Measurements from ENCODE around the gene AANAT. TPM values are rescaled to one million over a fixed set of nuclear protein-coding genes. Genes with fewer than 3 reads are reported as not detected.

Gene AANAT
- total RNA-seq, 1 donor from 2014 or later = not detected

DNA sequence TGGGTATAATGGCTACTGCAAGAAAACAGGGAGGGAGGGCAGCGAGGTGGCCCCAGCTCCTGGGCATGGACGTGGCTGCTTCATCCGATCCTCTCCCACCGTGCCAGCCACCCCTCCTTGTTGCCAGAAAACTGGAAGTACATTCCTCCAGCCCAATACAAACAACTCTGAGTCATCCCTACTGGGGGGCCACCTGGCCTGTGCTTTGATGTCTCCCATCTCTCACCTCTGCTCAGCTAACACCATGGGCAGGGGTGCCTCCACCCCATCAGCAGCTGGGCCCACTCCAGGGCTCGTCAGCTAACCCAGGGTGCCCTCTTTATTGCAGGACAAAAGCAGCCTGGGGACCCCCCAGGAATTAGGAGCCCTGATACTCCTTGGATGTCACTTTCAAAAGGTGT is 31.9 kb downstream of the AANAT start:
- no peak for DNase-seq (ENCODE audit: low read depth)
- TF ChIP-seq, protein P1, sequence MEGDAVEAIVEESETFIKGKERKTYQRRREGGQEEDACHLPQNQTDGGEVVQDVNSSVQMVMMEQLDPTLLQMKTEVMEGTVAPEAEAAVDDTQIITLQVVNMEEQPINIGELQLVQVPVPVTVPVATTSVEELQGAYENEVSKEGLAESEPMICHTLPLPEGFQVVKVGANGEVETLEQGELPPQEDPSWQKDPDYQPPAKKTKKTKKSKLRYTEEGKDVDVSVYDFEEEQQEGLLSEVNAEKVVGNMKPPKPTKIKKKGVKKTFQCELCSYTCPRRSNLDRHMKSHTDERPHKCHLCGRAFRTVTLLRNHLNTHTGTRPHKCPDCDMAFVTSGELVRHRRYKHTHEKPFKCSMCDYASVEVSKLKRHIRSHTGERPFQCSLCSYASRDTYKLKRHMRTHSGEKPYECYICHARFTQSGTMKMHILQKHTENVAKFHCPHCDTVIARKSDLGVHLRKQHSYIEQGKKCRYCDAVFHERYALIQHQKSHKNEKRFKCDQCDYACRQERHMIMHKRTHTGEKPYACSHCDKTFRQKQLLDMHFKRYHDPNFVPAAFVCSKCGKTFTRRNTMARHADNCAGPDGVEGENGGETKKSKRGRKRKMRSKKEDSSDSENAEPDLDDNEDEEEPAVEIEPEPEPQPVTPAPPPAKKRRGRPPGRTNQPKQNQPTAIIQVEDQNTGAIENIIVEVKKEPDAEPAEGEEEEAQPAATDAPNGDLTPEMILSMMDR (conservative IDR thresholded peaks at IDR 0.05; ENCODE audit: low read depth, low read length) = no peak
- H3K4me3 ChIP-seq (ENCODE audit: low read depth, low read length) = peak overlapping the region; percentile 95

DNA sequence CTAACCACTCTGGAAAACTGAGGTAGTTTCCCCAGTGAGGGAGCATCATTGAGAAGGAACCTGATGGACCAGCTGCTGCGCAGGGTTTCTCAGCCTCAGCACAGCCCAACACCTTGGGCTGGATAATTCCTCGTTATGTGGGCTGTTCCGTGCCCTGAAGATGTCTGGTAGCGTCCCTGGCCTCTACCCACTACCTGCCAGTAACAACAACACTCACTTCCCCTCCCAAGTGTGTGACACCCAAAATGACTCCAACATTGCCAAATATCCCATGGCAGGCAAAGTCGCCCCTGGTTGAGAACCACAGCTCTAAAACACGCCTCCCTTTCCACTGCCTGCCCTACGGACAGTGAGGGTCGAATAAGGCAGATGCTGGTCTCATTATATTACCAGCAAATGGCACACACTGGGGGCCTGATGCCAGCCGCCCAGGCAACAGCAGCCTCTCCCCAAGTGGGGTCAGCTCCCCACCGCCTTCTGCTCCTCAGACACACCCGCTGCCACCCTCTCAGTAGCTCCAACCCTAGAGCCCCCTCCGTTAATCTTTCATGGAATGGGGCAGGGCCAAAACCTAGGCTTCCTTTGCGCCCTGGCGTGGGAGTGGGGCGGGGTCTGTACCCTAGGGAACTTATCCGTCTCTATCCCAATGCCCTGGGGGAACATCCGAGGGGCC is 32.8 kb downstream of the AANAT start:
- no peak for DNase-seq (ENCODE audit: low read depth)
- TF ChIP-seq, protein P1 (conservative IDR thresholded peaks at IDR 0.05; ENCODE audit: low read depth, low read length) = no peak
- peak overlapping the region; percentile 95 for H3K4me3 ChIP-seq (ENCODE audit: low read depth, low read length)

DNA sequence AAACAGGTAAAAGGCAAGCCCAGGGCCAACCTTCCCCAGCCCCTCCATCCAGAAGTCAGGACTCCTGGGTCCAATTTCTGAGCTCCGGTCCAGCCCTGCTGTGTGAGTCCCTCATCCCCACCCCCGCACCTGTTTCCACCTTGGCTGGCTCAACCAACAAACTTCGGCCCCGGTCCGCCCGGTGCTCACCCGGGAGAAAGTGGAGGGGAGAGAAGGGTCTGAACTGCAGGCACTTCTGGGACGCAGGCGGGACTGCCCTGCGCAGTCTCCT is 33.3 kb downstream of the AANAT start:
- peak overlapping the region; percentile 95 for H3K4me3 ChIP-seq (ENCODE audit: low read depth, low read length)
- TF ChIP-seq, protein P1 (conservative IDR thresholded peaks at IDR 0.05; ENCODE audit: low read depth, low read length) = no peak
- no peak for DNase-seq (ENCODE audit: low read depth)

DNA sequence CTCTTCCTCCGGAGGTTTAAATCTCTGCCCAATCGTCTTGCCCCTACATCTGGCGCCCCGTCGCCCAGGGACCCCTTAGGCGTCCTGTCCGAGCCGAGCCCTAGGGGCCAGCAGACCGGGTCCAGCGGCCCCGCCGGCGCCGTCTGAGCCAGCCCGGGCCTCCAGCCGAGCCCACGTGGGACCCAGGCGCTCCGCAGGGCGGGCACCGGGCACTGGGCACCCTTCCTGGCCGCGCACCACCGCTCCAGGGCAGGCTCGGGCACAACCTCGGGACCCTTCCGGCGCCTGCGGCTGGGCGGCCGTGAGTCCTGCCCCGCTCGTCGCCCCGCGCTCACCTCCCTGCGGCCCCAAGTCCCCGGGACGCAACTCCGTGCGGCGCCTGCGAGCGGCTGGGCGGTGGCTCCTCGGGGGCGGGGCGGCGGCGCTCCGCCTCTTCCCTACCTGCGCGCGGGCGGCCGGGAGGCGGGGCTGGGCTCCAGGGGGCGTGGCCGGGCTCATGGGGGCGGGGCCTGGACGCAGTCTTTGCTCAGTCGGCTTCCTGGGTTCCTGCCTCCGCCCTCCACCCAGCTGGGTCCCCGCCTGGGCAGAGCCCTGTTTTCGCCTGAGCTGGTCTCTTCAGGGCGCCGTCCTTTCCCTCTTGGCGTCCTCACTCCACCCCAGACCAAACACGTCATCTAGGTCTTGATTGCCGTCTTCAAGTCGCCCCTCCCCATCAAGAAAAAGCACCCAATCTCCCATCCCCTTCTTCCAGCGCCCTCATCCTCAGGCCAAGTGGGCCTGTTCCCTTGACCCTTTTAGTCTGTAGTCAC is 33.8 kb downstream of the AANAT start, which contains the start of gene RHBDF2:
RHBDF2 (minus strand) TSS at position 406 of the 809 bp plus-strand sequence. CDS start 19,899 bp downstream, outside the sequence.
- no peak for DNase-seq (ENCODE audit: low read depth)
- H3K4me3 ChIP-seq (ENCODE audit: low read depth, low read length) = peak within 1 kb of the TSS; percentile 95
- TF ChIP-seq, protein P1 (conservative IDR thresholded peaks at IDR 0.05; ENCODE audit: low read depth, low read length) = no peak

DNA sequence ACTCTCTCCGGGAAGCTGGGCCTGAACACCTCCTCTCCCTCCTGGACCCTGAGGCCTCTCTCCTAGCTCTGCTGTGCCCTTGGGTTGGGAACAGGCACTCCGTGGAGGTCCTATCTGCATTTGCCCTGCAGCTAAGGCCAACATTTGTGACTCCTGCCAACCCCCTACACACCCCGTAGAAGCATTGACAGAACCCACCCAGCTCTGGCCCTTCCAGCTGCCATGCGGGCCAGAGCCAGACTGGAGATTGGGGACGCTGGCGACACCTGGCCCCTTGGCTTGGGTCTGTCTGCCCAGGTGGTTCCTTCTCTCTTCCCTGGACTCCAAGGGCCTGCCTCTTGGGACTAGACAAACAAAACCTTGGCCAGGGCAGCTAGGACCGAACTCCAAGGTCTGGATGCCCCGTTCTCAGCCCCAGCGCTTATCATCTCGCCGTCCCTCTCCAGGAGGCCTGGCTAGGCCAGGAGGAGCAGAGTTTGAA is 34.5 kb downstream of the AANAT start:
- TF ChIP-seq, protein P1 (conservative IDR thresholded peaks at IDR 0.05; ENCODE audit: low read depth, low read length) = no peak
- no peak for DNase-seq (ENCODE audit: low read depth)
- peak overlapping the region; percentile 95 for H3K4me3 ChIP-seq (ENCODE audit: low read depth, low read length)

DNA sequence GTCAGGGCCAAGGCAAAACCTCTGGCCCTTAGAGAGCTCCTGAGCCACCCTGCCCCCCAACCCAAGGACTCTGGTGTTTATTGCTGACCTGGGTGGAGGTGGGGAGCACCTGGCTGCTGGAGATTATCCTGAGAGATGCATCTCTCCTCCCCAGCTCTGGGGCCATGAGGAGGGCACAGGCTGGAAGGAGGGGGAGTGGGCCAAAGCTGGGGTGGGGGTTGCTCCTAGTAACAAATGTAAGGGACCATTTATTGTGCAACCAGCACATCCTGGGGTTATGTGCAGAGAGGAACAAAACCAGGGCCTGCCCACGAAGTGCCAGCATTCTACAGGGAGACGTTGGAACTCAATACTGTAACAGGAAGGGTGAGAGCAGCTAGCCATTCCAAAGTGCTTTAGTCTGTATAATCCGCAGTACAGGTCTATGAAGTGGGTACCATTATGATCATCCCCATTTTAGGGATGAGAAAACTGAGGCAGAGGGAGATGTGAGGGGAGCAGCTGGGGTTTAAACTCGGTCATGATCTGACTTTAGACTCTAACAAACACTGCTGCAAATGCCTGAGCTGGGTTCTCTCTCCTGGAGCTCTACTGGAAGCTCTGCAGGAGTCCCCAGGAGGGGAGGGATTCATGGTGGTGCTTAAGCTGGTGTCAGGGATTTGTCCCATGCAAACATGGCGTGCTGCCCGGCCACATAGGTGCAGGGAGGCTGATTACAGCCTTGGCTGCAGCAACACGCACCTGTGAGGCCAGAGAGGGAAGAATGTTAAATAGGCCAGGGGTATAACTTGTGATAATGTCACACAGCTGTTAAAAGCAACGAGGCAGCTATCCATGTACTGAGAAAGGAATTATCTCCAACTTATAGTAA is 35.2 kb downstream of the AANAT start:
- no peak for DNase-seq (ENCODE audit: low read depth)
- TF ChIP-seq, protein P1 (conservative IDR thresholded peaks at IDR 0.05; ENCODE audit: low read depth, low read length) = no peak
- no peak overlapping the region for H3K4me3 ChIP-seq (ENCODE audit: low read depth, low read length)
